ENCODE data around the gene RPTOR. TPM values are rescaled to one million over a fixed set of nuclear protein-coding genes. Genes with fewer than 3 reads are reported as not detected.

RPTOR gene
- total RNA-seq, 2 experiments from 2014 or later = 60.0 to 67.2 TPM

- ChIA-PET POLR2A (no interaction called here), CTCF (no interaction called here)
These were observed 84.8 kb downstream of the RPTOR start for GRCh38 chr17:80629298-80630028.

GRCh38 chr17:80630560-80631120, 86.0 kb downstream of the RPTOR start:
- ChIA-PET POLR2A (no interaction called here), CTCF (no interaction called here)

- ChIA-PET POLR2A (no interaction called here), CTCF (no interaction called here)
These were observed 86.8 kb downstream of the RPTOR start for GRCh38 chr17:80631142-80632045.

GRCh38 chr17:80632046-80632581, 87.5 kb downstream of the RPTOR start:
- CTCF ChIA-PET = no interaction called here
- POLR2A ChIA-PET = no interaction called here

- CTCF ChIA-PET = interaction anchor here (0.8 to 1.0 kb wide), 2 partner anchors 17 to 20 kb away, joined by 3 read pairs; no protein-coding TSS in a partner anchor
- POLR2A ChIA-PET = no interaction called here
These were observed 88.6 kb downstream of the RPTOR start for GRCh38 chr17:80633207-80633606.

GRCh38 chr17:80633994-80634566, 89.4 kb downstream of the RPTOR start:
- CTCF ChIA-PET = interaction anchor here (0.8 to 1.0 kb wide), 2 partner anchors 16 to 19 kb away, joined by 3 read pairs; no protein-coding TSS in a partner anchor
- POLR2A ChIA-PET = no interaction called here

- POLR2A ChIA-PET = no interaction called here
- CTCF ChIA-PET = no interaction called here
These were observed 91.9 kb downstream of the RPTOR start for GRCh38 chr17:80636361-80637018.

GRCh38 chr17:80637048-80637781, 92.6 kb downstream of the RPTOR start:
- ChIA-PET POLR2A (no interaction called here), CTCF (no interaction called here)

- ChIA-PET POLR2A (no interaction called here), CTCF (no interaction called here)
These were observed 95.0 kb downstream of the RPTOR start for GRCh38 chr17:80639658-80640057.

GRCh38 chr17:80640366-80641084, 95.9 kb downstream of the RPTOR start:
- POLR2A ChIA-PET = no interaction called here

GRCh38 chr17:80643326-80644099, 98.9 kb downstream of the RPTOR start:
- ChIA-PET POLR2A (no interaction called here), CTCF (no interaction called here)

More at GRCh38 chr17:80640366-80641084, 95.9 kb downstream of the RPTOR start:
- CTCF ChIA-PET = interaction anchor here (0.6 kb wide), 1 partner anchor 592 kb away, joined by 3 read pairs; no protein-coding TSS in a partner anchor

GRCh38 chr17:80644536-80644935, 99.9 kb downstream of the RPTOR start:
- ChIA-PET POLR2A (no interaction called here), CTCF (no interaction called here)

GRCh38 chr17:80645706-80646325, 101.2 kb downstream of the RPTOR start:
- CTCF ChIA-PET = no interaction called here
- POLR2A ChIA-PET = no interaction called here

GRCh38 chr17:80646328-80646727, 101.7 kb downstream of the RPTOR start:
- POLR2A ChIA-PET = no interaction called here
- CTCF ChIA-PET = no interaction called here

GRCh38 chr17:80647746-80648145, 103.1 kb downstream of the RPTOR start:
- POLR2A ChIA-PET = interaction anchor here (0.5 kb wide), 1 partner anchor 83 kb away, joined by 3 read pairs; no protein-coding TSS in a partner anchor
- CTCF ChIA-PET = no interaction called here

GRCh38 chr17:80649200-80649644, 104.6 kb downstream of the RPTOR start:
- ChIA-PET CTCF (interaction anchor here (1.2 kb wide), 1 partner anchor 71 kb away, joined by 4 read pairs; no protein-coding TSS in a partner anchor), POLR2A (interaction anchor here (0.6 kb wide), 1 partner anchor 202 kb away, joined by 3 read pairs; no protein-coding TSS in a partner anchor)

Measured in activated CD8-positive, alpha-beta memory T cell treated with anti-CD3 and anti-CD28 coated beads for 36 hours (primary cell).